GM18511 (cell line): ENCODE measurements around the gene ARIH2.
A peak's percentile ranks its signal among the peaks of the same experiment; 100 is the strongest.
"Not testable (repeated sequence)": the region's sequence is repeated elsewhere in the genome, so short reads cannot be mapped to it uniquely, and the experiment has no call there.

Source experiments
- ATAC-seq: cut with Tn5 transposase; IDR thresholded peaks from one replicate; pipeline ENCODE4 v1.9.1; 2021; ENCODE audit warnings: mild to moderate bottlenecking, moderate library complexity; ENCODE audit not compliant: unreplicated experiment

Gene ARIH2

DNA sequence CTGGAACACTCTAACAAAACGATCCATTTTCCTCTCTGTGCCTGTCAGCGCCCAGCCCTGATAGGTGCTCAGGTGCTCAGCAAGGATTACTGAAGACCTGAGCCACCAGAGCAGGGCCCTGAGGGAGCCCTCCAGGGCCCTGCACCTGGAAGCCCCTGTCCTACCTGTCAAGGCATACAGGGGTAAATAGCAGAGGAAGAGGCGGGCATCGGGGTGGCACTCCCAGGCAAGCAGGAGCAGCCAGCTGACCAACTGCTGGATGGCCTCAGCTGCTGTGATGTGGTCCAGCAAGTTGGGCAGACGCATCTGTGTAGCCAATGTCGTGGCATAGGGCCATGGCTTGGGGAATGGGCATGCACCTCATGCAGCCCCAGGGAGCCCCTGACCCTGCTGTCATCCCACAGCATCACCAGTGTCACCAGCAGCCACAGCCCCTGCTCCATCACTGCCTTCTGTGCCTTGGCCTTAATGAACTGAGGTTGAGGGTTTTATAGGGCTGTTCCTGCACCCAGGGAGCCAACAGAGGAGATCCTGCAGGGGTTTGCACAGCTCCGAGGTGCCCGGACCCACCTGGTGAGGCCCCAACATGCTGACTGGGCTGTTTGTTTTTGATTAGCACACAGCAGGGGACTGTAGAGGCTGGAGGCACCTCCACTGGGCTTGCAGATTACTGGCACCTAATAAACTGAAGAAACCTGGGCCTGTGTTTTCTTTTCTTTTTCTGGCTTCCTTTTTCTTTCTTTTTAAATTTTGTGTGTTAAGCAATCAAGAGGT lies 80.6 kb downstream of the ARIH2 start:
- ATAC-seq: no peak

GRCh38 chr3:49001155-49001554 lies 82.5 kb downstream of the ARIH2 start:
- no peak for ATAC-seq

DNA sequence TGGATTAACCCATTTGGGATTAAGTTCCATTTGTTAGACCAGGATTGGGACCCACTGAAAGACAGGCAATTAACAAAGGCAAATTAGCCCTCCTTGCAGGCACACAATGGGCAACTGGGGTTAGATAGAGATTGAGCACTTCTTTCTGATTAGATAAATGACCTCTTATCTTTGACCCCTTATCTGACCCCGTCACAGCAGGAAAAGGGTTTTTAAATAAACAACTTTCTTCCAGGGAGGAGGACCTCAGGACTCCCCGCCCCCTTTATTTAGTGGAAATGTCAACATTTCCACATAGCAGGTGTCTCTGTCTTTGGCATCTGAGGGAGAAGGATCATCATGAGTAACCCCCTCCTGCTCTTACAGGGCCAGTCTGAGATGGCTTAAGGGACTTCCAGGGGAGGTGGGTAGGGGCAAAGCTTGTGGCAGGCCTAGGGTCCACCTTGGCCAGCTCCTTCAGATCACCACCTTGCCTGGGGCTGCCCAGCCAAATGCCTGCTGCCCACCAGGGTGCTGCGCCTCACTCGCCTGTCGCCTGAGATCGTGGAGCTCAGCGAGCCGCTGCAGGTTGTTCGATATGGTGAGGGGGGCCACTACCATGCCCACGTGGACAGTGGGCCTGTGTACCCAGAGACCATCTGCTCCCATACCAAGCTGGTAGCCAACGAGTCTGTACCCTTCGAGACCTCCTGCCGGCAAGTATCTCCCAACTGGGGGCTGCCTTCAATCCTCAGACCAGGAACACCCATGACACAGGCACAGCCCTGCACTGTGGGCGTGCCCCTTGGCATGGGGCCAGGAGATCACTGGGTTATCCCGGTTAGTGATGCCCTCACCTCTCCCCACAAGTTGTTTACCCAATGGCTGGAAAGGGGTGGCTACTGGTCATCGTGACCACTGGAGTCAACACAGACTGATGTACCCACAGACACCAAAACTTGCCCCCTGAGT lies 86.0 kb downstream of the ARIH2 start:
- no peak for ATAC-seq

GRCh38 chr3:49005303-49005680 lies 86.7 kb downstream of the ARIH2 start:
- ATAC-seq: no peak

DNA sequence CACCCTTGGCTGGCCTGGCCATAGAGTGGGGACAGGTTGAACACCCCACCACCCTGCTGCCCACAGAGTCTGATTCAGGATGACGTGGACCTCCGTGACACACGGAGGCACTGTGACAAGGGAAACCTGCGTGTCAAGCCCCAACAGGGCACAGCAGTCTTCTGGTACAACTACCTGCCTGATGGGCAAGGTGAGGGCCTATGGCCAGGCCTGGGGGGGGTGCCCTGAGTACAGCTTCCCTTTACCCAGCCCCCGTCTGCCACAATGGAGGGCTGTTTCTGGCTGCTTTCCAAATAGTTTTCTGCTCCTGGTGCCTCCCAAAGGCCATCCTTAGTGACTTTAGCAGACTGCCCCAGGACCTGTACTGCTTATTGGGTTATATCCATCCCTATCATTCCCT lies 87.4 kb downstream of the ARIH2 start:
- ATAC-seq: no peak

GRCh38 chr3:49006408-49007067 lies 87.9 kb downstream of the ARIH2 start:
- ATAC-seq: peak; percentile 11

DNA sequence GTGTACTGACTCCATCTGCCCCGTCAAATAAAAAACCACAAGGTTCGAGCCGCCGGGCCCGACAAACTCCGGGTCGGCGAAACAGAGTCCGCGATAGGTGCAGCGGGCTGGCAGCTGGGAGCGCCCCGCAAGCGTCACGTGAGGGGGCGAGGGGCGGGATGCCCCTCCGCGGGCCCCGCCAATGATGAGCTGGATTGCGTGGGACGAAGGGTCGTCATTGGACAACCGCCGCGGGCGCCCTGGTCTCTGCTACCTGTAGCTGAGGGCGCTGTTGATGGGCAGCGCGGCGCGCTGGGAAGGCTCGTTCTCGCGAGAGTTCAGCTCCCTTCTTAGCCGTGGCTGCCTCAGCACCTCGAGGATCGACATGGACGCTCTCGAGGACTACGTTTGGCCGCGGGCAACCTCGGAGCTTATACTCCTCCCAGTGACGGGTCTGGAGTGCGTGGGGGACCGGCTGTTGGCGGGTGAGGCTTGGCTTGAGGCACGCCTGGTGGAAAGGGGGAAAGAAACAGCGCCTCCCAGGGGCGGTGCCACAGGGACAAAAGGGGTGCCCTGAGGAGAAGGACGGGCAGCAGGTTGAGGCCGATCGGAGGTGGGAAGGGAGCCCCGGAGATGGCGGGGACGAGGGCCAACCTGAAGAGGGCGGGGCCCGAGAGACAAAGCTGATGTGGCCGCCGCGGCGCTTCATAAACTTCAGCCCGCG lies 88.6 kb downstream of the ARIH2 start, which contains the start of gene WDR6:
WDR6 (plus strand) TSS at position 324 of the 703 bp plus-strand sequence; CDS start at position 365, 41 bp downstream.
- peak; percentile 89 for ATAC-seq

DNA sequence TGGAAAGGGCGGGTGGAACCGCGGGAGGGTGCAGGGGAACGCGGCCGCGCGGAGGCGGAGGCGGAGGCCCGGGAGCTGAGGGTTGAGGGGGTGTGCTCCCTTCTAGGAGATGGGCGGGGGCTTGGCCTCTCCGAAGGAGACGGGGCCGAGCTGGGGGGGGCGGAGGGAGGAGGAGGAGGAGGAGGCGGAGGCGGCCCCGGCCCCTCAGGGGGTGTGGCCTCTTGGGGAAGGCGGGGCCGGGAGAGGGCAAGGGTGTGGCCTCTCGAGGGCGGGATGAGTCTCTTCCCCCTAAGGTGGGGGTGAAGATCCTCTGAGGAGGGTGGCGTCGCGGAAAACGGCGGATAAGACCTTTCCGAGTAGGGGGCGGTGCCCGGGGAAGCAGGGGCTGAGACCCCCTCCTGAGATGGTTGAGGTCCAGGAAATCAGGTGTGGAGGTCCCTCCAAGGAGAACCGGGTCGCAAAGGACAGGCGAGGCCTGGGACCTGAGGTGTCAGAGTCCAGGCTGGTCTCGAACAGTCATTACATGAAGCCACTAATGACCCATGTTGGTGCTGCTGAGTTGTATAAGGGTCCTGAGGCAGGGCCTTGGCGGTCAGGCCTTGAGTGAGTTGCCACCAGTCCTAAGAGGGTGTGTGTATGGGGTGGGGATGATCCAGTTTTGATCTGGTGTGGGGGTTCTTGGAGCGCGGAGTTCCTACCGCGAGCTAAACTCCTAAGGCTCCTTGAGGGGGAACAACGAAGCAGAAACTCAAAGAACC lies 89.3 kb downstream of the ARIH2 start:
- ATAC-seq: peak; percentile 43

DNA sequence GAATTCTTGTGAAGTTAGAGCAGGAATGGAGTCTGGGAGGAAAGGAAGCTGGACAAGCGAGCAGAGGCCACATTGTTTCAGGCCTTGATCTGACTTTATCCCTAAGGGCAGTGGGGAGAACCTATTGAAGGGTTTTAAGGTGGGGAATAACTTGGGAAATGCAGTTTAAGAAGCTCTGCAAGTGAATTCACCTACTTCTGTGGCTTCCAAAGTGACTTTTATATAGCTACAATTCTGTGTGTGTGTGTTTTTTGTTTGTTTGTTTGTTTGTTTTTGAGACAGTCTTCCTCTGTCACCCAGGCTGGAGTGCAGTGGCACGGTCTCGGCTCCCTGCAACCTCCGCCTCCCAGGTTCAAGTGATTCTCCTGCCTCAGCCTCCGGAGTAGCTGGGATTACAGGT lies 90.0 kb downstream of the ARIH2 start:
- ATAC-seq: not testable (repeated sequence)

- no peak for ATAC-seq
Measured at GRCh38 chr3:49009396-49009795, 90.8 kb downstream of the ARIH2 start.

DNA sequence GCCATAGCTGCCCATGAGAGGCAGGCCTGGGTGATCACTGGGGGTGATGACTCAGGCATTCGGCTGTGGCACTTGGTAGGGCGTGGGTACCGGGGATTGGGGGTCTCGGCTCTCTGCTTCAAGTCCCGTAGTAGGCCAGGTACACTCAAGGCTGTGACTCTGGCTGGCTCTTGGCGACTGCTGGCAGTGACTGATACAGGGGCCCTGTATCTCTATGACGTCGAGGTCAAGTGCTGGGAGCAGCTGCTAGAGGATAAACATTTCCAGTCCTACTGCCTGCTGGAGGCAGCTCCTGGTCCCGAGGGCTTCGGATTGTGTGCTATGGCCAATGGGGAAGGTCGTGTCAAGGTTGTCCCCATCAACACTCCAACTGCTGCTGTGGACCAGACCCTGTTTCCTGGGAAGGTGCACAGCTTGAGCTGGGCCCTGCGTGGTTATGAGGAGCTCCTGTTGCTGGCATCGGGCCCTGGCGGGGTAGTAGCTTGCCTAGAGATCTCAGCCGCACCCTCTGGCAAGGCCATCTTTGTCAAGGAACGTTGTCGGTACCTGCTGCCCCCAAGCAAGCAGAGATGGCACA lies 93.9 kb downstream of the ARIH2 start:
- no peak for ATAC-seq

DNA sequence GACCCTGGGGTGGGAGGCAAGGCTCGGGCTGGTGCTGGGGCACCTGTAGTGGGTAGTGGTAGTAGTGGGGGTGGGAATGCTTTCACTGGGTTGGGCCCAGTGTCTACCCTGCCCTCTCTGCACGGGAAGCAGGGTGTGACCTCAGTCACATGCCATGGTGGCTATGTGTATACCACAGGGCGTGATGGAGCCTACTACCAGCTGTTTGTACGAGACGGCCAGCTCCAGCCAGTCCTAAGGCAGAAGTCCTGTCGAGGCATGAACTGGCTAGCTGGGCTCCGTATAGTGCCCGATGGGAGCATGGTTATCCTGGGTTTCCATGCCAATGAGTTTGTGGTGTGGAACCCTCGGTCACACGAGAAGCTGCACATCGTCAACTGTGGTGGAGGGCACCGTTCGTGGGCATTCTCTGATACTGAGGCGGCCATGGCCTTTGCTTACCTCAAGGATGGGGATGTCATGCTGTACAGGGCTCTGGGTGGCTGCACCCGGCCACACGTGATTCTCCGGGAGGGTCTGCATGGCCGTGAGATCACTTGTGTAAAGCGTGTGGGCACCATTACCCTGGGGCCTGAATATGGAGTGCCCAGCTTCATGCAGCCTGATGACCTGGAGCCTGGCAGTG lies 94.6 kb downstream of the ARIH2 start:
- ATAC-seq: no peak

DNA sequence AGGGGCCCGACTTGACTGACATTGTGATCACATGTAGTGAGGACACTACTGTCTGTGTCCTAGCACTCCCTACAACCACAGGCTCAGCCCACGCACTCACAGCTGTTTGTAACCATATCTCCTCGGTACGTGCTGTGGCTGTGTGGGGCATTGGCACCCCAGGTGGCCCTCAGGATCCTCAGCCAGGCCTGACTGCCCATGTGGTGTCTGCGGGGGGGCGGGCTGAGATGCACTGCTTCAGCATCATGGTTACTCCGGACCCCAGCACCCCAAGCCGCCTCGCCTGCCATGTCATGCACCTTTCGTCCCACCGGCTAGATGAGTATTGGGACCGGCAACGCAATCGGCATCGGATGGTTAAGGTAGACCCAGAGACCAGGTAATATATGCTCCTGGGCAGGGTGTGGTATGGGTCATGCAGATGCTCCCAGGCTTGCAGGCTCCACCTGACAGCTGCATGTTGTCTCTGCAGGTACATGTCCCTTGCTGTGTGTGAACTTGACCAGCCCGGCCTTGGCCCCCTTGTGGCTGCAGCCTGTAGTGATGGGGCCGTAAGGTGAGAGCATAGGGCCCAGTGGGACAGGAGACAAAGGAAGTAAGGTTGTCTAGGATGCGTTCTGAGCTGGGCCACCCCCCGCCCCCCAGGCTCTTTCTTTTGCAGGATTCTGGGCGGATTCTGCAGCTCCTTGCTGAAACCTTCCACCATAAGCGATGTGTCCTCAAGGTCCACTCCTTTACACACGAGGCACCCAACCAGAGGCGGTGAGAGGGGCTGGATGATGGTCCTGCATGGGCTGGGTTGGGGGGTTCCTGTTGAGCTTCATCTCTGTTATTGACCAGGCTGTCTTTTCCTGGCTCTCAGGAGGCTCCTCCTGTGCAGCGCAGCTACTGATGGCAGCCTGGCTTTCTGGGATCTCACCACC lies 95.4 kb downstream of the ARIH2 start:
- no peak for ATAC-seq

GRCh38 chr3:49015072-49015471 lies 96.4 kb downstream of the ARIH2 start:
- no peak for ATAC-seq

GRCh38 chr3:49015765-49016164 lies 97.1 kb downstream of the ARIH2 start:
- ATAC-seq: no peak

GRCh38 chr3:49016414-49017228 lies 98.0 kb downstream of the ARIH2 start:
- no peak for ATAC-seq

DNA sequence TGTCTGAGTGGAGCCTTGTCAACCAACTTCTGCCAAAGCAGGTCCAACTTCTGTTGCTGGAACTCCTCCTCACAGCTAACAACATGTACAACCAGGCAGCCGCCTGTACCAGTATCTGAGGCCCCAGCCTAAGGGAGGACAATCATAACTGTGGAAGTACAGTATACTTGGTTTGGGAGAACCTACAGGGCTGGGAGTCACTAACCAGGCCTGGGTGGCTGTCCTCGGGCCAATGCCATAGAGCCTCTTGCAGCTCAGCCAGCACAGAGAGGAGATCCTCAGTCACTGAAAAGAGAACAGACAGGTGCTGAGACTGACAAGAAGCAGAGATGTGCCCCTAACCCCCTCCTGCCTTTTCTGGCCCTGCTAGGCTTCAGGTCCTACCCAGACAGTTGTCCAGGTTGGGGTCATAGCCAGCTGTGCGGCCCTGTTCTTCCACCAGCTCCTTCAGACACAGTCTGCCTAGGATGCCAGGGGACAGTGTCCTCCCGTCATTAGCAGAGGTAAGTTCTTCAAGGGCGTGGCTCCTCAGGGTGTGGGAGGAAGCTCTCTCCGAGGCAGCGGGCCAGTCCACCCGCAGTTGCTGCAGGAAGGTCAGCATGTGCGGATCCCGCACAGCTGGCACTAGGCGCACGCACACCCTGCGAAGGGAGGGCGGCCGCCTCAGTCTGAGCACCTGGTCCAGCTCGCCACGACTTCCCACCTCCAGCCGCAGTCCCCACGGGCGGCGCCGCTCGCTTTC lies 98.8 kb downstream of the ARIH2 start:
- no peak for ATAC-seq
